B cell (primary cell): ENCODE data around the gene SPATA32. TPM values are rescaled to one million over a fixed set of nuclear protein-coding genes. Genes with fewer than 3 reads are reported as not detected.
A peak's percentile ranks its signal among the peaks of the same experiment; 100 is the strongest.

Experiments used
- ATAC-seq: fragments of 200-7000 bp; cut with Tn5 transposase; one replicate; pipeline ENCODE4 v1.10.0; 2021; ENCODE audit warnings: low read depth, mild to moderate bottlenecking, moderate number of reproducible peaks, moderate library complexity
- CTCF ChIA-PET: fragments of 350-600 bp; sonication (Branson Sonifier 250); formaldehyde crosslinking; loops from one replicate; lab custom pipeline; 2021; ENCODE audit warnings: antibody characterized with exemption, inconsistent platforms; lab: Charles Lee
- POLR2A ChIA-PET: fragments of 350-600 bp; sonication (Branson Sonifier 250); formaldehyde crosslinking; loops from one replicate; lab custom pipeline; 2021; ENCODE audit warnings: antibody characterized with exemption; lab: Charles Lee
- DNase-seq: peaks from one replicate; pipeline ENCODE4 v3.0.0; 2013
- H2AFZ ChIP-seq: 2 replicates; pipeline ENCODE4 v1.6.1; 2012; ENCODE audit warnings: mild to moderate bottlenecking, low read depth, low read length; ENCODE audit not compliant: insufficient read depth, poor library complexity, severe bottlenecking
- H3K27ac ChIP-seq, 2 donors: 1 replicate in 1 of 2; 2 replicates in 1 of 2; pipeline ENCODE4 v1.5.1; 2012 to 2013; ENCODE audit warnings: low read length in 2 of 2, mild to moderate bottlenecking in 2 of 2, moderate library complexity in 1 of 2
- H3K27me3 ChIP-seq, 4 experiments: fragments of 200-600 bp in 1 of 4; sonication (generic) in 1 of 4; replicated peaks in 1 of 4; 1 replicate in 2 of 4; 2 replicates in 2 of 4; pipeline versions ENCODE4 v1.6.1 to v1.7.0; 2013 to 2016; ENCODE audit warnings: low read length in 3 of 4, mild to moderate bottlenecking in 2 of 4, mixed read lengths in 1 of 4, moderate library complexity in 1 of 4; ENCODE audit not compliant: insufficient read depth in 4 of 4, control insufficient read depth in 3 of 4; ENCODE audit errors: control extremely low read depth in 1 of 4
- H3K36me3 ChIP-seq, 2 experiments: replicated peaks in 1 of 2; 1 replicate in 1 of 2; 2 replicates in 1 of 2; pipeline versions ENCODE4 v1.6.1 to v1.7.1; 2013; ENCODE audit warnings: low read length in 1 of 2; ENCODE audit not compliant: insufficient read depth in 2 of 2, control insufficient read depth in 1 of 2; ENCODE audit errors: control extremely low read depth in 1 of 2, extremely low read depth in 1 of 2
- H3K4me1 ChIP-seq, 2 donors: fragments of 200-600 bp in 1 of 2; sonication (generic) in 1 of 2; 1 replicate in 1 of 2; 2 replicates in 1 of 2; pipeline versions ENCODE4 v1.5.1 to v1.6.1; 2013 to 2017; ENCODE audit warnings: low read length in 2 of 2; ENCODE audit not compliant: control insufficient read depth in 2 of 2, insufficient read depth in 2 of 2
- H3K4me2 ChIP-seq: replicated peaks from 2 replicates; pipeline ENCODE3; 2012; ENCODE audit warnings: mild to moderate bottlenecking, low read depth, low read length; ENCODE audit not compliant: poor library complexity, severe bottlenecking
- H3K4me3 ChIP-seq, 5 experiments: fragments of 200-600 bp in 1 of 5; sonication (generic) in 1 of 5; 1 replicate in 3 of 5; 2 replicates in 2 of 5; pipeline versions ENCODE4 v1.5.1 to v1.7.0; 2011 to 2016; ENCODE audit warnings: low read length in 4 of 5, mild to moderate bottlenecking in 4 of 5, low read depth in 2 of 5, control low read depth in 1 of 5, moderate library complexity in 1 of 5; ENCODE audit not compliant: insufficient read depth in 1 of 5; ENCODE audit errors: control extremely low read depth in 1 of 5, extremely low read depth in 1 of 5
- H3K79me2 ChIP-seq: fragments of 200-600 bp; sonication (generic); one replicate; pipeline ENCODE4 v1.6.0; 2016; ENCODE audit warnings: low read length; ENCODE audit not compliant: control insufficient read depth, insufficient read depth
- H3K9ac ChIP-seq: fragments of 200-600 bp; sonication (generic); 2 replicates; pipeline ENCODE4 v1.6.1; 2017; ENCODE audit warnings: mild to moderate bottlenecking, low read length, moderate library complexity
- H3K9me3 ChIP-seq, 3 donors: one replicate each; pipeline versions ENCODE4 v1.6.1 to v1.7.1; 2013; ENCODE audit warnings: low read length in 2 of 3; ENCODE audit not compliant: control insufficient read depth in 2 of 3, insufficient read depth in 1 of 3; ENCODE audit errors: control extremely low read depth in 1 of 3
- H4K20me1 ChIP-seq: 2 replicates; pipeline ENCODE4 v1.6.0; 2012; ENCODE audit warnings: mild to moderate bottlenecking, low read length; ENCODE audit not compliant: insufficient read depth, control insufficient read depth, poor library complexity, severe bottlenecking
- H3K27ac Mint-ChIP-seq: one replicate; pipeline ENCODE4 v1.8.0; 2021; ENCODE audit warnings: mixed read lengths
- H3K27me3 Mint-ChIP-seq: one replicate; pipeline ENCODE4 v1.8.0; 2021; ENCODE audit warnings: mixed read lengths
- H3K4me1 Mint-ChIP-seq: one replicate; pipeline ENCODE4 v1.8.0; 2021; ENCODE audit warnings: mixed read lengths
- H3K4me3 Mint-ChIP-seq: one replicate; pipeline ENCODE4 v1.8.0; 2021; ENCODE audit warnings: mixed read lengths
- H3K9me3 Mint-ChIP-seq: one replicate; pipeline ENCODE4 v1.8.0; 2022; ENCODE audit warnings: mixed read lengths; ENCODE audit not compliant: insufficient read depth
- CTCF ChIP-seq: fragments of 200-600 bp; IDR thresholded peaks from one replicate; pipeline ENCODE4 v1.8.0; 2022; ENCODE audit warnings: antibody characterized with exemption, mild to moderate bottlenecking
- EZH2 ChIP-seq: IDR thresholded peaks from 2 replicates; pipeline ENCODE4 v1.6.1; 2012; ENCODE audit warnings: borderline replicate concordance, low read depth, mild to moderate bottlenecking, moderate library complexity, low read length; ENCODE audit not compliant: insufficient read depth, poor library complexity, severe bottlenecking
- WGBS: methylation state at CpG from one replicate; pipeline ENCODE4 v1.1.5; 2013; ENCODE audit warnings: missing lambda C conversion rate; ENCODE audit not compliant: insufficient coverage; 5-methylcytosine and 5-hydroxymethylcytosine counted together
- intact Hi-C: fragments of 100-400 bp; cut with micrococcal nuclease; formaldehyde crosslinking; loops from one replicate; pipeline ENCODE4 v1.10.0; 2022
- polyA plus RNA-seq: library from polyadenylated mRNA; depleted of rRNA; stranded (reverse); fragments of >200 nt; gene quantifications from 2 replicates; pipeline ENCODE4 v1.2.3, GENCODE V29; 2012
- total RNA-seq, 2 donors: library from RNA; stranded (reverse); fragments of 120-200 nt in 1 of 2; gene quantifications; 1 replicate in 1 of 2; 2 replicates in 1 of 2; pipeline versions ENCODE4 v1.2.3 to v1.2.4, GENCODE V29; 2013 to 2022

The SPATA32 gene
- total and polyA plus RNA-seq, 2 donors (not counting 1 experiment from before 2014, with no cell fraction given) = 0.12 to 0.52 TPM

GRCh38 chr17:45257115-45257514 lies 4.8 kb downstream of the SPATA32 start:
- intact Hi-C loops = no loop called here
- Mint-ChIP-seq H3K4me3 (no peak overlapping the region), H3K4me1 (peaks cover 11% of the 10 kb centered on the region), H3K27ac (no peak overlapping the region), H3K27me3 (no peaks in the 10 kb centered on the region), H3K9me3 (no peaks in the 10 kb centered on the region)
- Histone ChIP-seq H3K4me3 (no peak overlapping the region), H3K36me3 (peaks cover 0 to 2% of the 10 kb centered on the region in 2 experiments), H3K9me3 (no peaks in the 10 kb centered on the region), H3K79me2 (no peaks in the 10 kb centered on the region), H2AFZ (no peak overlapping the region), H3K4me2 (no peak overlapping the region), H4K20me1 (no peaks in the 10 kb centered on the region), H3K27me3 (no peaks in the 10 kb centered on the region), H3K27ac (no peak overlapping the region), H3K4me1 (peaks cover 6 to 15% of the 10 kb centered on the region in 2 donors), H3K9ac (no peak overlapping the region)
- ATAC-seq (no peak), DNase-seq (no peak)
- CTCF ChIA-PET = interaction anchor here (1.1 to 3.3 kb wide), 4 partner anchors 20 to 38 kb away, joined by 3 to 20 read pairs (median 9); no protein-coding TSS in a partner anchor
- POLR2A ChIA-PET = no interaction called here
- 96% methylated on average over 15 of the region's 16 CpGs for WGBS
- TF ChIP-seq EZH2 = no peak
- no peak for TF ChIP-seq CTCF

GRCh38 chr17:45256114-45256966 lies 5.6 kb downstream of the SPATA32 start:
- no peak overlapping the region for H3K4me3 Mint-ChIP-seq
- ChIA-PET CTCF (interaction anchor here (1.1 to 3.3 kb wide), 6 partner anchors 21 to 37 kb away, joined by 3 to 20 read pairs (median 9); no protein-coding TSS in a partner anchor), POLR2A (no interaction called here)
- no peak overlapping the region for H3K27ac Mint-ChIP-seq
- WGBS = 77% methylated on average over 3 of the region's 14 CpGs
- Histone ChIP-seq H3K79me2 (no peaks in the 10 kb centered on the region), H3K9ac (no peak overlapping the region), H3K27me3 (no peaks in the 10 kb centered on the region), H3K4me3 (no peak overlapping the region), H3K27ac (no peak overlapping the region), H4K20me1 (no peaks in the 10 kb centered on the region), H3K36me3 (peaks cover 0 to 3% of the 10 kb centered on the region in 2 experiments), H3K9me3 (no peaks in the 10 kb centered on the region), H3K4me1 (peaks cover 5 to 9% of the 10 kb centered on the region in 2 donors), H2AFZ (no peak overlapping the region), H3K4me2 (peak overlapping the region; percentile 0)
- intact Hi-C loops = no loop called here
- H3K27me3 Mint-ChIP-seq = no peaks in the 10 kb centered on the region
- H3K4me1 Mint-ChIP-seq = peaks cover 8% of the 10 kb centered on the region
- H3K9me3 Mint-ChIP-seq = no peaks in the 10 kb centered on the region
- no peak for TF ChIP-seq CTCF
- TF ChIP-seq EZH2 = no peak
- no peak for DNase-seq
- no peak for ATAC-seq
